Stimulated activated CD4-positive, alpha-beta T cell treated with anti-CD3 and anti-CD28 coated beads, Interleukin-2, amount 100 ng/mL, for 24 hours (primary cell): ENCODE data around the gene CHRNA5.

ENCODE experiments used
- DNase-seq, 2 donors: peaks; one replicate each; pipeline ENCODE4 v3.0.0-alpha.2; 2020

CHRNA5 gene

GRCh38 chr15:78620527-78621421 lies 55.5 kb downstream of the CHRNA5 start, which contains the start of gene CHRNA3:
TSS of gene CHRNA3 (minus strand) at chr15:78620996. CDS start at chr15:78620794, 202 bp downstream.
- no peak for DNase-seq

GRCh38 chr15:78621810-78622402 lies 56.6 kb downstream of the CHRNA5 start:
- DNase-seq, result no peak

DNA sequence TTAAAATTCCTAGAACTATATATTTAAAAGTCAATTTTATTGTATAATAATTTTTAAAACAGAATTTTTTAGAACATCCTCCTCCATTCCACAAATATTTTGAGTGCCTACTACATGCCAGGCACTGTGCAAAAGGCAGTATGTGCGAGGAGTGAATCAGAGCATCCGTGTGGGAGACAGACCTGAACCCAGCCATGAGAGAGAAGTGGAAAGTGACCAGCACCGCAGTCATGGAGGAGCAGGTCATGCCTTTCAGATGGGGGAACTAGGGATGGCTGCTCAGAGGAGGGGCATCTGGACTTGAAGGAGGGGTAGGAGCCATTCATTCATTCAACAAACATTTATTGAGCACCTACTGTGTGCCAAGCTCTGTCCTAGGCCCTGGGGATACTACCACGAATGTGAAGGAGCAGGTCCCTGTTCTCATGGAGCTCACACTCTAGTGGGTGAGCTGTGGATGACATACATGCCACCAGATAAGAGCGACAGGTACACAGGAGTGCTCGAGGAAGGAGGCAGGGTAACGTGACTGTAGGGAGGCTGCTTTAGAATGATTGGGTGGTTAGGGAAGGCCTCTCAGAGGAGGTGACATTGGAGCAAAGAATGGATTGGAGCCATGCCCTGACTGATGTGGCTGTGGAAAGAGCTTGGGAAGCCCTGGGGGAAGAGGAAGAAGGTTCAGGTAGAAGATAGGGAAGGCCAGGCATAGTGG lies 58.6 kb downstream of the CHRNA5 start:
- DNase-seq, result no peak

- no peak for DNase-seq
Measured at GRCh38 chr15:78624651-78625590, 59.6 kb downstream of the CHRNA5 start.

GRCh38 chr15:78625606-78626280 lies 60.4 kb downstream of the CHRNA5 start:
- DNase-seq, result no peak

DNA sequence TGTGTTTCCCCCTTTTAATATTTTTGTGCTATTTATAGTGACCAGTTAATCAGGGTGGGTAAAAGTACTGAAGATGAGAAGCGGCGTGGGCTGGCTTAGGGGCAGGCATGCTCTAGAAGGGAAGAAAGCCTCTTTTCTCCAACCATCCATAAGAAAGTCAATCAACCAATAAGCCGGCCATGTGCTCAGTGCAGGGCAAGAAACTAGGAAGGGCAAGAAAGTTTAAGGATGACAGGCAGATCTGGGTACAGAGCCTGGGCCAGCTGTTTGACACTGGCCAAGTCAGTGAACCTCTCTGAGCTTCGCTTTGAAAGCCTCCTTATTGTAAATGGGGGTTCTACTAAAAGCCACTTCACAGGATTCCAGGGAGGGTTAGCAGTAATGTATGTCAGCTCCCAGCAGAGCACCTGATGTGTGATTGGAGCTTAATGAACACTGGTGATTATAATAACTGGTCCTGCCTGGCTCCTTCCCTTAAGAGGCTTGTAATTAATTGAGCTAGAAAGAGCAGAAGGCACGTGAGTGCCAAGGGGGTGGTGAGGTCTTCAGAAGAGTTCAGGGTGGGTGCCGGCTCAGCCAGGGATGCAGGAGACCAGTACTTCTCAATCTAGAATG lies 61.2 kb downstream of the CHRNA5 start:
- no peak for DNase-seq

DNA sequence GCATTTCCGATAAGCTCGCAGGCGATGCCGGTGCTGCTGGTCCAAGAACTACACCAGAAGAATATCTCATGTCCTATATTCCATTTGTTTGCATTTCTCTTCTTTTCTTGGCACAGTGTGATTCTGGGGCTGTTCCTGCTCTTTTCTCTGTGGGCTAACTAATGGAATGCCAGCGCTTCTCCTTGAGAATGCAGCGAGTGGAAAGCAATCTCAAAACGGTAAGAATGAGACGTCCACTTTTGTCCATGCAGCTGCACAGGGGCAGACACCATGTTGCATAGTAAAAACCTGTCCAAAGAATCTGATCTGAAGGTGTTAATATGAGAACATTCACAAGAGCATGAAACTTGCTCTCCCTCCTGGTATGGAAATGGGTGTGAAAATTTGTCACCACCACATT lies 62.0 kb downstream of the CHRNA5 start:
- no peak for DNase-seq

DNA sequence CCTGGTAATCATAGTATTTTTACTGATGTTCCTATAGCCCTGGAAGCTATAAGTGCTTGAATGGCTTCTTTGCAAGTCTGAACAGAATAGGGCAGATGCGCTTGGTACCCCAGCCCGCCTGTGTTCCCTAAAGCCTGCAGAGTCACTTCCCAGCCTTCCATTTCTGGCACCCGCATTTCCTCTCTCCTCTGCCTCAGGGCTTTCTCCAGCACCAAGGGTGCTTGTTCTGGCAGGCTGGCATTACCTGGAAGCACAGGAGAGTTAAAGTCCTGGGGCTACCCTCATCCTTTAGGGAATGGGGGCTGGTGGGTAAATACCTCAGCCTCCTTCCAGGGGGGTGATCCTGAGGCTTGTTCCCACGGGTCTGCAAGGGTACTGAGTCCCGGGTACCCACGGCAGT lies 62.9 kb downstream of the CHRNA5 start:
- DNase-seq, result no peak

- no peak for DNase-seq
Measured at GRCh38 chr15:78629031-78629715, 63.9 kb downstream of the CHRNA5 start.

DNA sequence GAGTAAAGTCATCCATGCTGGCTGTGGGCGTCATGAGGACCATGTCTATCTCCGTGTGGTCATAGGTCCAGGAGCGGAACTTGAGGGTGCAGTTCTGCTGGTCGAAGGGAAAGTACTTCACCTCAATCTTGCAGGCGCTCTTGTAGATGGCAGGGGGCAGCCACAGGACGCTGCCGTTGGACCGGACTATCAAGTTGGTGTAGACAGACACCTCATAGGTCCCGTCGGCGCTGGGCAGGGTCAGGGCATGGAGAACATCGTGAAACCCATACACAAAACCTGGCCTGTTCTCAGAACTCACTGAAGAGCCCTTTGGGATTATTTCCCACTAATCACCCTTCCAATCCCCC lies 64.4 kb downstream of the CHRNA5 start:
- no peak for DNase-seq

- no peak for DNase-seq
Measured at GRCh38 chr15:78630886-78631633, 65.7 kb downstream of the CHRNA5 start.

DNA sequence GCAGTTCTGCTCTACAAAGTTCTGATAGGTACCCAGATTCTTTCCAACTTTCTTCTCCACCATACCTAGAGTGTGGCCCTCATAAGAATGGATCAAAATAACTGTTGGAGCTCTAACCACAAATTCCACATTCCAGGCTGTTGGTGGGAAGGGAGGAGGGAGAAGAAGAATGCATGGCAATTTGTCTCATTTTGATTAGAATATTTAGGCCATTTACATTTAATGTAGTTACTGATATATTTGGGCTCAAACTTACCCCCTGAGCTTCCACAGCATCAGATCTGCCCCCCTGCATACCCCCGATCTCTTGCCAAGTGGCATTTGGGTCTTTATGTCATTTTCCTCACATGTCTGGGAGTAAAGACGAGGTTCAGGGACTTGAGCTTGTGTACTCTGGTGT lies 68.0 kb downstream of the CHRNA5 start:
- DNase-seq, result no peak

DNA sequence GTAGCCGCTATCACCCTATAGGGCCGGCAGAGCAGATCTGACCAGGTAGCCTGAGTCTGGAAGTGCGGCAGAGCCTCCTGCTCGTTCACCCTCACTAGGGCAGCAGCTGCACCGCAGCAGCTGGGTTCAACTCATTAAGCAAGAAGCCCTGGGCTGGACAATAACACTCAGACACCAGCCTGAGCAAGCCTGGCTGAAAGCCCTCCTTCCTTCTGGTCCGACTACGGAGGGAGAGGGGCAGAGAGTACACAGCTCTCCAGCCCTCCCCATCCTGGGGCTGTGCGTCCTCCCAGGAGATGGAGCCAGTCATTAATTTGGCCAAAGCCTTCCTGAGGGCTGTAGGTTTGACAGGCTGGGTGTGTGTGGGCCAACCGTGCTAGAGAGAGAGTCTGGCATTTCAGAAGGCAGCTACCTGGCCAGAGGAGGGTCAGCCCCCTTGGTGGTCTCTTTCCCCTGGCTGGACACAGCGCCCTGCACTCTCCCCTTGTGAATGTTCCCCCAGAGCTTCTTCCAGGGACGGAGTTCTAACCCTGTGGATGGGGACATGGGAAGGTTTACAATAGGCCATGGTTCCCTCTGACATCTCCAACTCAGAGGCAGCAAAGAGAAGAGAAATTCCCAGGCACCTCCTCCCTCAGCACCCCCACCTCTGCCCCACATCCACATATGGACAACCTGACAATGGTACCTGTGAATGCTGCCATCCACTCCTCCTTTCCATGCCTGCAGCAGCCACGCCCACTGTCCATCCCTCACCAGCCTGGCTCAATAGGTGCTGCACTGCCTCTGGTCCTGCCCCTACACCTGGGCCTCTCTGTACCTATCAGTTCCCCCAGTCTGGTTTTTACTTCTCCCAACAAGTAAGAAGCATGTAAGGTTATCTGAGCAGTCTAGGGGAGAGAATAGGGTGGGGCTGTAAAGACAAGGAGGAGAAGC lies 69.2 kb downstream of the CHRNA5 start:
- no peak for DNase-seq

DNA sequence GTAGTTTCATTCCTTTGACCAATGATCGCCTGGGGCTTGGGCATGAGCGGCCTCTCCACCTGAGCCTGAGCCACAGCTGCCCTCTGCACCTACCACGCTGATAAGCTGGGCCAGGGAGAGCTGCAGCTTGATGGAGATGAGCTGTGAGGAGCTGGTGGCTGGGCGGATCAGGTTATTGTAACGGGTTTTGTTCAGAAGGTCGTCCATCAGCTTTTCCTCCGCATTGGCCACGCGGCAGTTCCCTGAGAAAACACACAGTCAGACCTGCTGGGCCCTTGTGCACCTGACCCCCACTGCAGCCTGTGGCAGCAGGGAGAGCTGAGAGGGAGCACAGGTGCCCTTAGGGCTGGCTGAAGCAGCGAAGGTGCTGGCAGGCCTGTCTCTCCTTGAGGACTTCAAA lies 70.0 kb downstream of the CHRNA5 start:
- no peak for DNase-seq

GRCh38 chr15:78636378-78636859 lies 71.1 kb downstream of the CHRNA5 start:
- DNase-seq, result no peak

DNA sequence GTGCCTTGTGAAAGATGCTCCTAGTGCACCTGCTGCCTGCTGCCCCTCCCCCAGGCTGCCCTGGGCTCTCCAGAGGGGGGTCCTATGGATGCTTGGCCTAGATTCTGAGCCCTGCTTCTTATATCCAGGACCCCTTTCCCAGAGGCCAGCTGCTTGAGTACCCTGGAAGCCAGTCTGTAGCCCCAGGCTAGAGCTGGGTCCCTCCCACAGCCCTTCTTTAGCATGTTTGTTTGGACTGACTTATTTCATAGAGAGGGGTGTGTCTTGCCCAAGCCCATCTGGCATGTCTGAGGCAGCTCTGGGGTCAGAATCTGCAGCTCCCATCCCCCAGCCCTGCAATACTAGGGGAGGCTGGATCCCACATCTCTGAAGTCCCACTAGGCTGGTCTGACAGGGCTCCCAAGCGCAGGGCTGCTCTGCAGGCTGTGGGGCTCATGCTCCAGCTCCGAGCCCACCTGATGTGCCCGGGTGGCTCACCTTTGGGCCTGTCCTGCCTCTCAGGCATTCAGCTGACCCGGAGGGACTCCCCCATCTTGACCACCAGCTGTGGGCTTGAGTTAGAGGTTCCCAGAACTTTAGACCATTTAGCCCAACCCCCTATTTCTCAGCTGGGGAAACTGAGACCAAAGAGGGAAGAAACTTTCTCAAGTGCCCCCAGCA lies 72.6 kb downstream of the CHRNA5 start:
- DNase-seq, result no peak

DNA sequence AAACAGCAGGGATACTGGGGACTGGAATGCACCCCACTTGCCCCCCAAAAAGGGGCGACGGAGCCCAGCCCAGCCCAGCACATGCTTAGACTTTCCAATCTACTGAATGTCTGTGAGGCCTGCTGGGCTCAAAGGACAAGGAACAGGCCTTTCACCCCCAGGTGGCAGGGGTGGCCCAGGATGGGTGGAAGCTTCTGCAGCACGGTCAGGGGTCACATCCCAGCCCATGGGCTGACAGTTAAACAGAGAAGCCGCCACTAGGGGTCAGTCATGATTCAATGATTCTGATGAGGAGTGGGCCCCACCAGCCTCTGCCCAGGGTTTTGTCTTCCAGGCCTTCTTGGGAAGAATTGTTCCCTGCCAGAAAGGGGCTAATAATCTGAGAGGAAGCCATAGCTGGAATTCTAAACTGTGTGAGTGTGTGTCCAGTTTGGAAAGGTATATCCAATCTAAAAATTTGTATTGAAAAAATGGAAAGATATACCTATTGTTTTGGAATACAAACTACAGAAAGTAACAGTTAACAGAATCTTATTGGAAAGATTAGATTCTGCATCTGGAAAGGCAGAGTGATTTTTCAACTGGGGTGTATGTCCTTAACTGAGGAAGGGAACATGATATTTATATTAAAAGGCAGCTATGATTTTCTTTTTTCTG lies 73.5 kb downstream of the CHRNA5 start:
- DNase-seq, result peak; percentile 57 to 63
